ENCODE data around the gene RMDN2. TPM values are rescaled to one million over a fixed set of nuclear protein-coding genes. Genes with fewer than 3 reads are reported as not detected.
"Not testable (repeated sequence)": the region's sequence is repeated elsewhere in the genome, so short reads cannot be mapped to it uniquely, and the experiment has no call there.

The RMDN2 gene
- total RNA-seq, 2 experiments from 2014 or later: 2.5 to 2.7 TPM

GRCh38 chr2:37916512-37917082, 8.5 kb upstream of the RMDN2 start:
- Mint-ChIP-seq H3K4me3 (no peak overlapping the region), H3K9me3 (ENCODE audit: low read depth) (no peaks in the 10 kb centered on the region), H3K36me3 (ENCODE audit: low read depth) (no peaks in the 10 kb centered on the region), H3K27me3 (peaks cover 4% of the 10 kb centered on the region), H3K4me1 (no peaks in the 10 kb centered on the region), H3K27ac (no peak overlapping the region)
- CTCF ChIA-PET: no interaction called here
- intact Hi-C loops (cut with DNase I, micrococcal nuclease): no loop called here
- ATAC-seq: no peak
- POLR2A ChIA-PET: no interaction called here
- no peak for DNase-seq

DNA sequence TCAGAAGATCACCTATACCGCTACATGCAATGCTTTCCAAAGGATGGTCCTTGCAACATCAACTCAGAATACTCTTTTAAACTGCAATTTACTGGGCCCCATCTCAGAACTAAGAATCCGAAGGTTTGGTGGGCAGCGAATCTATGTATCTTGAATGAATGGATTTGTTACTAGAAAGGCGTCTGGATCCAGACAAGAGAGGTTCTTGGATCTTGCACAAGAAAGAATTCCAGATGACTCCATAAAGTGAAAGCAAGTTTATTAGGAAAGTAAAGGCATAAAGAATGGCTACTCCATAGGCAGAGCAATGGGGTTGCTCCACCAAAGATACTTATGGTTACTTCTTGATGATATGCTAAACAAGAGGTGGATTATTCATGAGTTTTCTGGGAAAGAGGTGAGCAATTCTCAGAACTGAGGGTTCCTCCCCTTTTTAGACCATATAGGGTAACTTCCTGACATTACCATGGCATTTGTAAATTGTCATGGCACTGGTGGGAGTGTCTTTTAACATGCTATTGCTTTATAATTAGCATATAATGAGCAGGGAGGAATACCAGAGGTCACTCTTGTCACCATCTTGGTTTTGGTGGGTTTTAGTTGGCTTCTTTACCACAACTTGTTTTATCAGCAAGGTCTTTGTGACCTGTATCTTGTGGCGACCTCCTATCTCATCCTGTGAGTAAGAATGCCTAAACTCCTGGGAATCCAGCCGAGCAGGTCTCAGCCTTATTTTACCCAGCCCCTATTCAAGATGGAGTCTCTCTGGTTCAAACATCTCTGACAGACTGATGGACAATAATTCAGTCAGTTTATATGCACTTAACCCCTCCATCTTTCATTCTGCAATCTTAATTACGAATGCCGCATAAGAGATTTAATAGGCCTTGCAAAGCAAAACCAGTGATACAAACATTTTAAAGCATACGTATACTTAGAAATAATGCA, 7.5 kb upstream of the RMDN2 start:
- POLR2A ChIA-PET: no interaction called here
- Mint-ChIP-seq H3K9me3 (ENCODE audit: low read depth) (no peaks in the 10 kb centered on the region), H3K4me1 (no peaks in the 10 kb centered on the region), H3K36me3 (ENCODE audit: low read depth) (no peaks in the 10 kb centered on the region), H3K4me3 (no peak overlapping the region), H3K27ac (no peak overlapping the region), H3K27me3 (peaks cover 5% of the 10 kb centered on the region)
- CTCF ChIA-PET: interaction anchor here (0.6 kb wide), 1 partner anchor 728 kb away, joined by 3 read pairs; no protein-coding TSS in a partner anchor
- intact Hi-C loops (cut with DNase I, micrococcal nuclease): no loop called here
- ATAC-seq (no peak), DNase-seq (no peak)

DNA sequence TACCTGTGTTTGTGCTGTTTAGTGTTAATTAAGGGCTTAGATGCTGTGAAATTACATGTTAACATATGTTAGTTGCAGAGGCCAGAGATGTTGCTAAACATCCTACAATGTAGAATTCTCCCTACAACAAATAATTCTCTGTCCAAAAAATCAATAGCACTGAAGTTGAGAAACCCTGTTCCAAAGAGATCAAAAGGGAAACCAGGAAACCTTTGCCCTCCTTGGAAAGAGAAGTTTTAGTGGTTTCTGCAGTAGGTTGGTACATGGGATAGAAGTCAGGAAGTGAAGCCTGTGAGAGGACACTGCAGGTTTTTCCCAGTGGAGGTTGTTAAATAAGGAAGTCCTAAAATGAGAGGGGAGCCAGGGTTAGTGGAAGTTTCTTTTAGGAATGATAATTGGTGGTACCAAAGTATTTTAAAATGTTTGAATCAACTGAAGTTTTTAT, 6.3 kb upstream of the RMDN2 start:
- H3K27ac Mint-ChIP-seq: no peak overlapping the region
- ATAC-seq: no peak
- intact Hi-C loops (cut with DNase I, micrococcal nuclease): no loop called here
- no peaks in the 10 kb centered on the region for H3K36me3 Mint-ChIP-seq (ENCODE audit: low read depth)
- DNase-seq: no peak
- no peaks in the 10 kb centered on the region for H3K4me1 Mint-ChIP-seq
- CTCF ChIA-PET: interaction anchor here (0.6 kb wide), 1 partner anchor 727 kb away, joined by 3 read pairs; no protein-coding TSS in a partner anchor
- POLR2A ChIA-PET: no interaction called here
- no peak overlapping the region for H3K4me3 Mint-ChIP-seq
- H3K27me3 Mint-ChIP-seq: peaks cover 7% of the 10 kb centered on the region
- no peaks in the 10 kb centered on the region for H3K9me3 Mint-ChIP-seq (ENCODE audit: low read depth)

DNA sequence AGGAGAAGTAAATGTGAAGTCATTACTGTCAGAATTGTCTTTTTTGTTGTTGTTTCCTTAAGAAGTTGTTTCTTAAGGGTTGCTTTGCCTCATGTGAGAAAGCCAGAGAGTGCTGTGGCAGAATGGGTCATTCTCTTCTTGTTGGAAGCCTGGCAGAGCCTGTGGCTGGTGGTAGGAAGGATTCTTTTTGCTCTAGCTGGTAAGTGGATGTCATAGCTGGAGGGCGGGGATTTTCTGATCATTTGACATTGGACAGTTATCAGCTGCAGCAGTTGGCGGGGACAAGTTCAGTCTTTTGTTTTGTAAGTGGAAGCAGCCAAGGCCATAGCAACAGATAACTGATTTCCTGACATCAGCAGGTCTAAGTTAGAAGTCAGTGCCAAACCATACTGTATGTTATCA, 5.5 kb upstream of the RMDN2 start:
- intact Hi-C loops (cut with DNase I, micrococcal nuclease): no loop called here
- ChIA-PET CTCF (no interaction called here), POLR2A (no interaction called here)
- Mint-ChIP-seq H3K27ac (no peak overlapping the region), H3K9me3 (ENCODE audit: low read depth) (no peaks in the 10 kb centered on the region), H3K27me3 (peaks cover 4% of the 10 kb centered on the region), H3K4me1 (peaks cover 5% of the 10 kb centered on the region), H3K4me3 (no peak overlapping the region), H3K36me3 (ENCODE audit: low read depth) (no peaks in the 10 kb centered on the region)
- DNase-seq (no peak), ATAC-seq (no peak)

DNA sequence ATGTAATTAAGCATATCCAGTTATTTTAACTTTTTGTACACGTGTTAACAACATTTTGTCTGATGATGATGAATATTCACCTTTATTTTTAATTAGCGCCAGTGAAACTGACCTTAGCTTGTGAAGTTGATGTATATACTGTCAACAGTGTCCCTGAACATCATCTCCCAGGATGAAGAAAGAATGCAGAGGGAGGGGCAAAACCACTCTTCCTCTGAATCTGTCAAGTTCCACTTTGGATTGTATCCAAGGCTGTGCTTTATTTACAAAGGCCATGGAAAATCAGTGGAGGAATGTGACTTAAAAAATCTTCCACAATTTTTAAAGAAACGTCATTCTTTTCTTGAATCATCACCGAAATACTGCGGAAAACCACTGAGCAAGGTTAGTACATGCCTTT, 4.5 kb upstream of the RMDN2 start:
- intact Hi-C loops (cut with DNase I, micrococcal nuclease): no loop called here
- ChIA-PET POLR2A (no interaction called here), CTCF (no interaction called here)
- ATAC-seq (no peak), DNase-seq (no peak)
- peaks cover 4% of the 10 kb centered on the region for H3K27me3 Mint-ChIP-seq
- H3K9me3 Mint-ChIP-seq (ENCODE audit: low read depth): no peaks in the 10 kb centered on the region
- peaks cover 7% of the 10 kb centered on the region for H3K4me1 Mint-ChIP-seq
- H3K4me3 Mint-ChIP-seq: no peak overlapping the region
- no peaks in the 10 kb centered on the region for H3K36me3 Mint-ChIP-seq (ENCODE audit: low read depth)
- no peak overlapping the region for H3K27ac Mint-ChIP-seq

DNA sequence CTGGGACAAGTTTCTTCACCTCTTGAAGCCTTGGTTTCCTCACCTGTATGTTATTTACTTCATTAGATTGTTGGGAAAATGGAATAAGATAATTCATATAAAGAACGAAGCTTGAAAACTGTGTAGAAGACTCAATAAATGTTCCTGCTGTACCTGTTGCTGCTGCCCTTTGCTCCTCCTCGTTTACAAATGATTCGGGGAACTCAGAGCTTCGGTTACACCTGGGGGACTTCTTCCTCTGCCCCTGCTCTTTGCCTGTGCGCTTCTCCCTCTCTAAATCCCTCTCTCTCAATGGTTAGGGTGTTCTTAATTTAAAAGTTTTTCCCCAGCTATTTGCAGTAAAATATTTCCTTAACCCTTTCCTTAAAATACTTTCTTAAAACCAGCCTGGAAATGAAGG, 3.3 kb upstream of the RMDN2 start:
- Mint-ChIP-seq H3K4me3 (no peak overlapping the region), H3K4me1 (peaks cover 9% of the 10 kb centered on the region), H3K9me3 (ENCODE audit: low read depth) (no peaks in the 10 kb centered on the region), H3K27ac (no peak overlapping the region), H3K27me3 (peaks cover 4% of the 10 kb centered on the region), H3K36me3 (ENCODE audit: low read depth) (no peaks in the 10 kb centered on the region)
- DNase-seq (no peak), ATAC-seq (no peak)
- CTCF ChIA-PET: no interaction called here
- POLR2A ChIA-PET: no interaction called here
- intact Hi-C loops (cut with DNase I, micrococcal nuclease): no loop called here

DNA sequence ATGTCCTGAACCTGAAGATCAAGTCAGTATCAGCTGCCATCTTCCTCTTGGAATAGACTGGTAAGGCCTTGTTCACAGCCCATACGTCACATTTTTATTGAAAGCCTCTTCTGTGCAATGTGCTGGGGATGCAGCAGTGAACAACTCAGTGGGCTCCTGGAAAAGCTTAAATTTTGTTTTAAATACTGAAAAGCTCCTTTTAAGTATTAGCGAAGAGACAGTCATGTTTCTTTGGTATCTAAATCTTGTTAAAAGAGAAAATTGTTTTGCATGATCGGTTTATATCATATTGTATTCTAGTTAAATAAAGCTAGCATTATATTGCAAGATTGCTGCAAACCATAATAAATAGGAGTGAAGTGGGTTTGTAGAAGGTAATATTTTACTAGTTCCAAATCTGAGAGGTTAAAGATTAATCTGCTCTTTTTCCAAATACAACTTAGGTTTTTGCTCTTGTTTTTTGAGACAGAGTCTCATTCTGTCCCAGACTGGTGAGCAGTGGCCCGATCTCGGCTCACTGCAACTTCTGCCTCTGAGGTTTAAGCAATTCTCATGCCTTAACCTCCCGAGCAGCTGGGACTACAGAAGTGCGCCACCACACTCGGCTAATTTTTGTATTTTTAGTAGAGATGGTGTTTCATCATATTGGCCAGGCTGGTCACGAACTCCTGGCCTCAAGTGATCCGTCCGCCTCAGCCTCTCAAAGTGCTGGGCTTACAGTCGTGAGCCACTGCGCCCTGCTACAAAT, 1.6 kb upstream of the RMDN2 start:
- ATAC-seq: no peak

DNA sequence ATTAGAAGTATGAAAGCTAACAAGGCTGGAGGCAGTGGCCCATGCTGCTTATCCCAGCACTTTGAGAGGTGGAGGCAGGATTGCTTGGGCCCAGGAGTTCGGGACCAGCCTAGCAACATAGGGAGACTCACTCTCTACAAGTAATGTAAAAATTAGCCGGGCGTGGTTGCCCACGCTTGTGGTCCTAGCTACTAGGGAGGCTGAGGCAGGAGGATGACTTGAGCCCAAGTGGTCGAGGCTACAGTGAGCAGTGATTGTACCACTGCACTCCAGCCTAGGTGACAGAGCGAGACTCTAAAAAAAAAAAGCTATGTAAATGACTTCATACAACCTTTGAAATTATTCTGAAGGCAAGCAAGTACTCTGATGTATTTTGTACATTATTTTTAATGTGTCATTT, 1.5 kb downstream of the RMDN2 start:
- POLR2A ChIA-PET: interaction anchor here (0.6 kb wide), 2 partner anchors 49 to 236 kb away, joined by 3 read pairs; no protein-coding TSS in a partner anchor
- no peak for ATAC-seq

More for the DNA sequence above, 1.6 kb upstream of the RMDN2 start:
- intact Hi-C loops (cut with DNase I, micrococcal nuclease): loop anchor here in 1 of 2 experiments (2.0 kb wide), 1 partner anchor 33 kb away; no protein-coding TSS in a partner anchor
- no peak overlapping the region for H3K27ac Mint-ChIP-seq
- H3K9me3 Mint-ChIP-seq (ENCODE audit: low read depth): no peaks in the 10 kb centered on the region
- ChIA-PET CTCF (interaction anchor here (0.7 to 1.3 kb wide), 6 partner anchors 16 to 153 kb away, joined by 3 to 5 read pairs (median 4); partner anchors contain the start of gene CYP1B1), POLR2A (interaction anchor here (0.5 kb wide), 1 partner anchor 176 kb away, joined by 3 read pairs; no protein-coding TSS in a partner anchor)
- no peak for DNase-seq
- H3K36me3 Mint-ChIP-seq (ENCODE audit: low read depth): no peaks in the 10 kb centered on the region
- no peak overlapping the region for H3K4me3 Mint-ChIP-seq
- H3K27me3 Mint-ChIP-seq: peaks cover 4% of the 10 kb centered on the region
- peaks cover 9% of the 10 kb centered on the region for H3K4me1 Mint-ChIP-seq

DNA sequence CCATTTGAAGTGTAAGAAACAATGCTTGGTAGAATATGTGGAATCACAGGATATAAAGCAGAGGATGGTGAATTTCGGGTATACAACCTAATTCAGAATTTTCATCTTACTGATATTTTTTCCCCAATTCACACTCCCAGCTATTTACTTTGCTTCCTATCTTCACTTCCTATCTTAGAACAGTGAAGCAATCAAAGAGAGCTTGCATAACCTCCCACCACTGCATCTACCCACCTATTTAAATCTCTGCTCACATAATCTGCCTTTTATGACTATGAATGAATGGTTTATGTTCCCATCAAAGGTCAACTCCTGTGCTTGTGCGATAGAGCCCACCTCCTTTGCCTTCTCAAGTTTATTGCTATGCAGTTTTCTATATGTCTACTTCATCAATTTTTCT, 3.3 kb downstream of the RMDN2 start:
- intact Hi-C loops (cut with DNase I, micrococcal nuclease): loop anchor here in 1 of 2 experiments (5.0 kb wide), 1 partner anchor 449 kb away; the partner anchor contains the start of gene ATL2
- Mint-ChIP-seq H3K9me3 (ENCODE audit: low read depth) (no peaks in the 10 kb centered on the region), H3K4me1 (peaks cover 14% of the 10 kb centered on the region), H3K36me3 (ENCODE audit: low read depth) (peaks cover 4% of the 10 kb centered on the region), H3K27me3 (no peaks in the 10 kb centered on the region), H3K27ac (no peak overlapping the region), H3K4me3 (no peak overlapping the region)
- ChIA-PET CTCF (interaction anchor here (1.5 kb wide), 1 partner anchor 11 kb away, joined by 3 read pairs; no protein-coding TSS in a partner anchor), POLR2A (no interaction called here)
- ATAC-seq (no peak), DNase-seq (no peak)

More for the DNA sequence above, 1.5 kb downstream of the RMDN2 start:
- intact Hi-C loops (cut with DNase I, micrococcal nuclease): loop anchor here in 1 of 2 experiments (5.0 kb wide), 1 partner anchor 451 kb away; the partner anchor contains the start of gene ATL2
- H3K4me3 Mint-ChIP-seq: no peak overlapping the region
- DNase-seq: no peak
- no peak overlapping the region for H3K27ac Mint-ChIP-seq
- CTCF ChIA-PET: interaction anchor here (1.3 kb wide), 1 partner anchor 49 kb away, joined by 4 read pairs; no protein-coding TSS in a partner anchor
- no peaks in the 10 kb centered on the region for H3K9me3 Mint-ChIP-seq (ENCODE audit: low read depth)
- peaks cover 4% of the 10 kb centered on the region for H3K36me3 Mint-ChIP-seq (ENCODE audit: low read depth)
- peaks cover 3% of the 10 kb centered on the region for H3K27me3 Mint-ChIP-seq
- peaks cover 14% of the 10 kb centered on the region for H3K4me1 Mint-ChIP-seq

- peaks cover 22% of the 10 kb centered on the region for H3K4me1 Mint-ChIP-seq
- ATAC-seq; intact Hi-C loops (cut with DNase I, micrococcal nuclease); CTCF ChIA-PET; H3K27ac Mint-ChIP-seq; H3K9me3 Mint-ChIP-seq (ENCODE audit: low read depth); H3K4me3 Mint-ChIP-seq; H3K27me3 Mint-ChIP-seq; DNase-seq; H3K36me3 Mint-ChIP-seq (ENCODE audit: low read depth): not testable (repeated sequence)
- POLR2A ChIA-PET: interaction anchor here (0.7 kb wide), 1 partner anchor 112 kb away, joined by 3 read pairs; no protein-coding TSS in a partner anchor
Measured at GRCh38 chr2:37930392-37930791, 5.3 kb downstream of the RMDN2 start.

DNA sequence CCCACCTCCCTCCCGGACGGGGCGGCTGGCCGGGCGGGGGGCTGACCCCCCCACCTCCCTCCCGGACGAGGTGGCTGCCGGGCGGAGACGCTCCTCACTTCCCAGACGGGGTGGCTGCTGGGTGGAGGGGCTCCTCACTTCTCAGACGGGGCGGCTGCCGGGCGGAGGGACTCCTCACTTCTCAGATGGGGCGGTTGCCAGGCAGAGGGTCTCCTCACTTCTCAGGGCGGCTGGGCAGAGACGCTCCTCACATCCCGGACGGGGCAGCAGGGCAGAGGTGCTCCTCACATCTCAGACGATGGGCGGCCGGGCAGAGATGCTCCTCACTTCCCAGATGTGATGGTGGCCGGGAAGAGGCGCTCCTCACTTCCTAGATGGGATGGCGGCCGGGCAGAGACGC, 7.8 kb downstream of the RMDN2 start:
- CTCF ChIA-PET; H3K27ac Mint-ChIP-seq; H3K4me3 Mint-ChIP-seq; DNase-seq; H3K9me3 Mint-ChIP-seq (ENCODE audit: low read depth); intact Hi-C loops (cut with DNase I, micrococcal nuclease); H3K27me3 Mint-ChIP-seq; ATAC-seq; POLR2A ChIA-PET: not testable (repeated sequence)
- Mint-ChIP-seq H3K36me3 (ENCODE audit: low read depth) (peaks cover 11% of the 10 kb centered on the region), H3K4me1 (peaks cover 34% of the 10 kb centered on the region)
